Measurements from ENCODE around the gene UPK3A.

DNA sequence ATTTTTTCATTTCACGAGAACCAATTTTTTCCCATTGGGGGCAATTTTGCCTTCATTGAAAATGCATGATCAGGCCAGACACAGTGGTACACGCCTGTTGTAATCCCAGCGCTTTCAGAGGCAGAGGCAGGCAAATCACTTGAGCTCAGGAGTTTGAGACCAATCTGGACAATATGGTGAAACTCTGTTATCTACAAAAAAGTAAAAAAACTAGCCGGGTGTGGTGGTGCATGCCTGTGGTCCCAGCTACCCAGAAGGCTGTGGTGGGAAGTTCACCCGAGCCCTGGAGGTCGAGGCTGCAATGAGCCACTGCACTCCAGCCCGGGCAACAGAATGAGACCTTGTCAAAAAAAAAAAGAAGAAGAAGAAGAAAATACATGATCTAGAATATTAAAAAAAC is 19.2 kb upstream of the UPK3A start:
- TF ChIP-seq, protein P1, sequence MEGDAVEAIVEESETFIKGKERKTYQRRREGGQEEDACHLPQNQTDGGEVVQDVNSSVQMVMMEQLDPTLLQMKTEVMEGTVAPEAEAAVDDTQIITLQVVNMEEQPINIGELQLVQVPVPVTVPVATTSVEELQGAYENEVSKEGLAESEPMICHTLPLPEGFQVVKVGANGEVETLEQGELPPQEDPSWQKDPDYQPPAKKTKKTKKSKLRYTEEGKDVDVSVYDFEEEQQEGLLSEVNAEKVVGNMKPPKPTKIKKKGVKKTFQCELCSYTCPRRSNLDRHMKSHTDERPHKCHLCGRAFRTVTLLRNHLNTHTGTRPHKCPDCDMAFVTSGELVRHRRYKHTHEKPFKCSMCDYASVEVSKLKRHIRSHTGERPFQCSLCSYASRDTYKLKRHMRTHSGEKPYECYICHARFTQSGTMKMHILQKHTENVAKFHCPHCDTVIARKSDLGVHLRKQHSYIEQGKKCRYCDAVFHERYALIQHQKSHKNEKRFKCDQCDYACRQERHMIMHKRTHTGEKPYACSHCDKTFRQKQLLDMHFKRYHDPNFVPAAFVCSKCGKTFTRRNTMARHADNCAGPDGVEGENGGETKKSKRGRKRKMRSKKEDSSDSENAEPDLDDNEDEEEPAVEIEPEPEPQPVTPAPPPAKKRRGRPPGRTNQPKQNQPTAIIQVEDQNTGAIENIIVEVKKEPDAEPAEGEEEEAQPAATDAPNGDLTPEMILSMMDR (IDR thresholded peaks at IDR 0.05), result no peak
- no peak for TF ChIP-seq POLR2A (IDR thresholded peaks at IDR 0.05)

Data from adrenal gland (tissue), 5 donors.